ENCODE results near the gene ABI3BP. TPM values are rescaled to one million over a fixed set of nuclear protein-coding genes. Genes with fewer than 3 reads are reported as not detected.

The ABI3BP gene
- total RNA-seq, 1 experiment from 2014 or later, result 0.15 TPM

- RAD21 ChIA-PET (ENCODE audit: low non-redundant PET in 1 of 2, low total read pairs in 2 of 2, uncharacterized antibody in 2 of 2, unreplicated experiment in 2 of 2), result no interaction called here
- no peaks in the 10 kb centered on the region for H3K27me3 ChIP-seq (ENCODE audit: insufficient read depth, low read length)
- H3K79me2 ChIP-seq (ENCODE audit: insufficient read depth, low read length), result no peaks in the 10 kb centered on the region
- no TSS peak for BruUV-seq (replicated peaks)
- ATAC-seq, result peak; percentile 67
- POLR2A ChIA-PET, result no interaction called here
- H4K20me1 ChIP-seq (ENCODE audit: insufficient read depth), result no peaks in the 10 kb centered on the region
- H3K27ac ChIP-seq (ENCODE audit: low read depth, low read length), result no peak overlapping the region
- H3K4me1 ChIP-seq (ENCODE audit: control insufficient read depth in 1 of 2, insufficient read depth in 2 of 2, low read length in 2 of 2), result peaks cover 0 to 5% of the 10 kb centered on the region in 2 experiments; a peak in 1 of 4 replicates
- TF ChIP-seq EGR1 (IDR thresholded peaks at IDR 0.05; ENCODE audit: low read depth) (no peak), JUND (IDR thresholded peaks at IDR 0.05) (no peak), ATF3 (IDR thresholded peaks at IDR 0.05) (no peak), POLR2AphosphoS5 (IDR thresholded peaks at IDR 0.05; ENCODE audit: low read depth, low read length) (no peak), EZH2 (IDR thresholded peaks at IDR 0.05) (no peak), CTCF (IDR thresholded peaks at IDR 0.05 in 2 of 3, conservative IDR thresholded peaks at IDR 0.05 in 1 of 3; ENCODE audit: borderline replicate concordance in 1 of 3, insufficient read depth in 1 of 3, low read depth in 2 of 3, low read length in 2 of 3) (peak in 2 of 3 experiments; percentile 25 to 33; a peak in 4 of 6 replicates), CEBPB (IDR thresholded peaks at IDR 0.05; ENCODE audit: low read depth) (no peak), MAX (IDR thresholded peaks at IDR 0.05) (no peak), ZNF274 (IDR thresholded peaks at IDR 0.05; ENCODE audit: low read depth, low read length) (no peak)
- peak overlapping the region; percentile 72 for H2AFZ ChIP-seq (ENCODE audit: low read depth, low read length, poor library complexity, severe bottlenecking)
- H3K9ac ChIP-seq (ENCODE audit: low read length), result no peak overlapping the region
- 0 out of 2 replicates have a peak, but pooled peaks cover 3% of the 10 kb centered on the region for H3K9me2 ChIP-seq (ENCODE audit: insufficient read depth)
- intact Hi-C loops (cut with micrococcal nuclease), result no loop called here
- H3K9me3 ChIP-seq (ENCODE audit: control insufficient read depth in 1 of 2, insufficient read depth in 1 of 2, low read depth in 1 of 2, low read length in 2 of 2), result no peaks in the 10 kb centered on the region
- no peaks in the 10 kb centered on the region for H3K36me3 ChIP-seq (ENCODE audit: control insufficient read depth in 1 of 2, insufficient read depth in 2 of 2, low read length in 2 of 2)
- CTCF ChIA-PET, result no interaction called here
- H3K4me3 ChIP-seq (replicated peaks in 1 of 2; ENCODE audit: low read depth in 1 of 2, low read length in 2 of 2), result no peak overlapping the region
- H3K4me2 ChIP-seq (ENCODE audit: low read length), result no peak overlapping the region
- DNase-seq (ENCODE audit: low read depth, low spot score), result no peak
Observed at GRCh38 chr3:100953103-100953502, 40.1 kb downstream of the ABI3BP start.
